H1 (cell line): ENCODE measurements around the gene NKD2.

Source experiments
- CTCF ChIP-seq, 3 experiments: IDR thresholded peaks; 1 replicate in 2 of 3; 2 replicates in 1 of 3; pipeline versions ENCODE4 v1.5.1 to v1.6.1; 2011; ENCODE audit warnings: low read length in 3 of 3, mild to moderate bottlenecking in 3 of 3, inconsistent platforms in 2 of 3, low read depth in 1 of 3, moderate library complexity in 1 of 3; ENCODE audit not compliant: insufficient read depth in 1 of 3; ENCODE audit errors: control extremely low read depth in 1 of 3
- EZH2 ChIP-seq: fragments of 200-600 bp; sonication (generic); IDR thresholded peaks from 2 replicates; pipeline ENCODE4 v1.7.1; 2012; ENCODE audit warnings: low read depth, mild to moderate bottlenecking, moderate library complexity, low read length, inconsistent platforms; ENCODE audit not compliant: severe bottlenecking
- GABPA ChIP-seq: IDR thresholded peaks from 2 replicates; pipeline ENCODE4 v1.6.1; 2011; ENCODE audit warnings: mild to moderate bottlenecking, low read length, moderate library complexity, borderline replicate concordance; ENCODE audit not compliant: insufficient read depth
- JUN ChIP-seq: IDR thresholded peaks from 2 replicates; pipeline ENCODE4 v1.6.1; 2011; ENCODE audit warnings: low read depth, mild to moderate bottlenecking, improper control_type of control experiment, low read length
- NANOG ChIP-seq: IDR thresholded peaks from 2 replicates; pipeline ENCODE4 v1.6.1; 2011; ENCODE audit warnings: low read length, low read depth, mild to moderate bottlenecking, inconsistent platforms; ENCODE audit not compliant: insufficient read depth, poor library complexity, severe bottlenecking
- RFX5 ChIP-seq: IDR thresholded peaks from 2 replicates; pipeline ENCODE4 v1.6.1; 2011; ENCODE audit warnings: low read depth, low read length, improper control_type of control experiment, borderline replicate concordance
- RNF2 ChIP-seq: fragments of 200-900, 300-1000 bp; sonication (generic); IDR thresholded peaks from 2 replicates; pipeline ENCODE4 v1.7.1; 2016; ENCODE audit warnings: borderline replicate concordance, low read depth, mild to moderate bottlenecking, antibody characterized with exemption, low read length; ENCODE audit not compliant: poor library complexity, severe bottlenecking; ENCODE audit errors: missing control alignments

- TF ChIP-seq CTCF (IDR thresholded peaks at IDR 0.05; ENCODE audit: control extremely low read depth in 1 of 3, insufficient read depth in 1 of 3, low read depth in 1 of 3, low read length in 3 of 3): no peak
- no peak for TF ChIP-seq GABPA
- no peak for TF ChIP-seq NANOG
- no peak for TF ChIP-seq EZH2
- TF ChIP-seq JUN: no peak
- no peak for TF ChIP-seq RNF2
- TF ChIP-seq RFX5: no peak
Measured at GRCh38 chr5:1068204-1068894, 59.7 kb downstream of the NKD2 start.
